ENCODE data around the gene JADE1.

JADE1 gene

GRCh38 chr4:128809477-128810330 is at the start of gene JADE1:
JADE1 (plus strand) TSS chr4:128809700; CDS start chr4:128831759, 22,059 bp downstream.
- peak; percentile 85 for DNase-seq

- DNase-seq: no peak
These were observed 42.7 kb upstream of the JADE1 start for GRCh38 chr4:128766781-128767180.

- DNase-seq: no peak
These were observed 41.0 kb upstream of the JADE1 start for GRCh38 chr4:128768373-128768996.

- DNase-seq: no peak
These were observed 40.5 kb upstream of the JADE1 start for GRCh38 chr4:128769011-128769410.

- no peak for DNase-seq
These were observed 38.7 kb upstream of the JADE1 start for GRCh38 chr4:128770807-128771206.

GRCh38 chr4:128775477-128775876 is 34.0 kb upstream of the JADE1 start:
- DNase-seq: no peak

GRCh38 chr4:128775916-128776315 is 33.6 kb upstream of the JADE1 start:
- DNase-seq: no peak

- no peak for DNase-seq
These were observed 32.7 kb upstream of the JADE1 start for GRCh38 chr4:128776794-128777216.

GRCh38 chr4:128780688-128781087 is 28.8 kb upstream of the JADE1 start:
- DNase-seq: no peak

GRCh38 chr4:128782076-128782715 is 27.3 kb upstream of the JADE1 start:
- peak; percentile 7 for DNase-seq

GRCh38 chr4:128782875-128783614 is 26.5 kb upstream of the JADE1 start:
- no peak for DNase-seq

GRCh38 chr4:128787509-128788311 is 21.8 kb upstream of the JADE1 start:
- DNase-seq: no peak

- DNase-seq: no peak
These were observed 15.4 kb upstream of the JADE1 start for GRCh38 chr4:128793859-128794672.

- DNase-seq: no peak
These were observed 12.6 kb upstream of the JADE1 start for GRCh38 chr4:128796934-128797333.

- no peak for DNase-seq
These were observed 9.2 kb upstream of the JADE1 start for GRCh38 chr4:128800284-128800683.

GRCh38 chr4:128800701-128801284 is 8.7 kb upstream of the JADE1 start:
- DNase-seq: no peak

GRCh38 chr4:128802680-128803628 is 6.5 kb upstream of the JADE1 start:
- DNase-seq: no peak

- no peak for DNase-seq
These were observed 5.7 kb upstream of the JADE1 start for GRCh38 chr4:128803783-128804182.

- DNase-seq: no peak
These were observed 901 bp downstream of the JADE1 start for GRCh38 chr4:128810331-128810870.
